GM23338 (cell line): Measurements from ENCODE around the gene SMARCD2. TPM values are rescaled to one million over a fixed set of nuclear protein-coding genes. Genes with fewer than 3 reads are reported as not detected.

Experiments used
- ATAC-seq: fragments of 200-7000 bp; cut with Tn5 transposase; 3 replicates; pipeline ENCODE4 v1.9.1; 2020
- DNase-seq: peaks from one replicate; pipeline ENCODE4 v3.0.0-alpha.2; 2015; ENCODE audit warnings: low spot score
- H2AFZ ChIP-seq: fragments of 200-600 bp; sonication (generic); 2 replicates; pipeline ENCODE4 v1.8.0; 2016; ENCODE audit warnings: antibody characterized with exemption, mild to moderate bottlenecking, moderate library complexity
- H3F3A ChIP-seq: fragments of 200-600 bp; sonication (generic); replicated peaks from 2 replicates; pipeline ENCODE4 v1.8.0; 2017; ENCODE audit warnings: antibody characterized with exemption, mixed run types, low read depth
- H3K27ac ChIP-seq: fragments of 200-600 bp; sonication (generic); 2 replicates; pipeline ENCODE4 v1.6.1; 2016; ENCODE audit warnings: low read depth
- H3K27me3 ChIP-seq: fragments of 200-600 bp; sonication (generic); 2 replicates; pipeline ENCODE4 v1.8.0; 2016; ENCODE audit warnings: mild to moderate bottlenecking, mixed run types, moderate library complexity; ENCODE audit not compliant: insufficient read depth
- H3K36me3 ChIP-seq: fragments of 200-600 bp; sonication (generic); 2 replicates; pipeline ENCODE4 v1.8.0; 2016; ENCODE audit warnings: mild to moderate bottlenecking; ENCODE audit not compliant: insufficient read depth
- H3K4me1 ChIP-seq: fragments of 200-600 bp; sonication (generic); 2 replicates; pipeline ENCODE4 v1.8.0; 2016; ENCODE audit warnings: mild to moderate bottlenecking, moderate library complexity; ENCODE audit not compliant: insufficient read depth
- H3K4me2 ChIP-seq: fragments of 200-600 bp; sonication (generic); 2 replicates; pipeline ENCODE4 v1.7.1; 2017; ENCODE audit warnings: mixed run types
- H3K4me3 ChIP-seq: fragments of 200-600 bp; sonication (generic); 2 replicates; pipeline ENCODE4 v1.6.1; 2016; ENCODE audit warnings: mixed run types
- H3K79me2 ChIP-seq: fragments of 200-600 bp; sonication (generic); replicated peaks from 2 replicates; pipeline ENCODE4 v1.8.0; 2017; ENCODE audit warnings: mild to moderate bottlenecking; ENCODE audit not compliant: insufficient read depth
- H3K9me2 ChIP-seq: fragments of 200-600 bp; sonication (generic); 2 replicates; pipeline ENCODE4 v1.8.0; 2017; ENCODE audit not compliant: insufficient read depth
- H4K20me1 ChIP-seq: fragments of 200-600 bp; sonication (generic); replicated peaks from 2 replicates; pipeline ENCODE4 v1.8.0; 2017; ENCODE audit warnings: mild to moderate bottlenecking; ENCODE audit not compliant: insufficient read depth
- H3K27ac Mint-ChIP-seq: 2 replicates; pipeline ENCODE4 v1.8.0; 2020; ENCODE audit warnings: inconsistent platforms, mild to moderate bottlenecking, moderate library complexity, mixed read lengths
- H3K27me3 Mint-ChIP-seq: 3 replicates; pipeline ENCODE4 v1.8.0; 2022; ENCODE audit warnings: low read depth, mild to moderate bottlenecking, moderate library complexity, mixed read lengths, inconsistent platforms; ENCODE audit not compliant: insufficient read depth, poor library complexity
- H3K36me3 Mint-ChIP-seq: 3 replicates; pipeline ENCODE4 v1.8.0; 2021; ENCODE audit warnings: low read depth, mild to moderate bottlenecking, inconsistent platforms, moderate library complexity, mixed read lengths
- H3K4me1 Mint-ChIP-seq: 3 replicates; pipeline ENCODE4 v1.8.0; 2020; ENCODE audit warnings: mild to moderate bottlenecking, inconsistent platforms, mixed read lengths
- H3K4me3 Mint-ChIP-seq: 3 replicates; pipeline ENCODE4 v1.8.0; 2021; ENCODE audit warnings: moderate library complexity, mild to moderate bottlenecking, inconsistent platforms, mixed read lengths
- H3K9me3 Mint-ChIP-seq: 3 replicates; pipeline ENCODE4 v1.8.0; 2020; ENCODE audit warnings: moderate library complexity, mild to moderate bottlenecking, inconsistent platforms, mixed read lengths
- ETS1 ChIP-seq: IDR thresholded peaks from 2 replicates; pipeline ENCODE4 v1.6.1; 2016; ENCODE audit warnings: antibody characterized with exemption
- EZH2phosphoT487 ChIP-seq: fragments of 200-600 bp; sonication (generic); IDR thresholded peaks from one replicate; pipeline ENCODE4 v1.8.1; 2018; ENCODE audit warnings: antibody characterized with exemption; ENCODE audit not compliant: unreplicated experiment
- JUNB ChIP-seq: IDR thresholded peaks from one replicate; pipeline ENCODE4 v1.6.1; 2016; ENCODE audit warnings: antibody characterized with exemption; ENCODE audit not compliant: unreplicated experiment
- POLR2AphosphoS5 ChIP-seq: IDR thresholded peaks from 2 replicates; pipeline ENCODE4 v1.6.1; 2016; ENCODE audit warnings: antibody characterized with exemption, low read depth
- REST ChIP-seq: IDR thresholded peaks from one replicate; pipeline ENCODE4 v1.6.1; 2018; ENCODE audit warnings: antibody characterized with exemption; ENCODE audit not compliant: unreplicated experiment
- STAT1 ChIP-seq: IDR thresholded peaks from one replicate; pipeline ENCODE4 v1.6.1; 2016; ENCODE audit warnings: antibody characterized with exemption; ENCODE audit not compliant: unreplicated experiment
- ZNF331 ChIP-seq: fragments of 250-450 bp; sonication (Bioruptor Pico); IDR thresholded peaks from 2 replicates; pipeline ENCODE4 v1.5.0; 2020; ENCODE audit warnings: low read depth, mild to moderate bottlenecking, moderate library complexity
- polyA plus RNA-seq: library from polyadenylated mRNA; unstranded; fragments of >200 nt; fragmentation: Nextera tagmentation; extraction: Ambion mirVana; gene quantifications from 2 replicates; pipeline ENCODE4 v1.2.1, GENCODE V29; 2016
- total RNA-seq: library from RNA; depleted of rRNA; stranded (reverse); fragments of >200 nt; shearing (Covaris generic); gene quantifications from 2 replicates; pipeline ENCODE4 v1.2.3, GENCODE V29; 2014

SMARCD2 gene
- total and polyA plus RNA-seq, 2 experiments from 2014 or later = 36.4 to 133 TPM

DNA sequence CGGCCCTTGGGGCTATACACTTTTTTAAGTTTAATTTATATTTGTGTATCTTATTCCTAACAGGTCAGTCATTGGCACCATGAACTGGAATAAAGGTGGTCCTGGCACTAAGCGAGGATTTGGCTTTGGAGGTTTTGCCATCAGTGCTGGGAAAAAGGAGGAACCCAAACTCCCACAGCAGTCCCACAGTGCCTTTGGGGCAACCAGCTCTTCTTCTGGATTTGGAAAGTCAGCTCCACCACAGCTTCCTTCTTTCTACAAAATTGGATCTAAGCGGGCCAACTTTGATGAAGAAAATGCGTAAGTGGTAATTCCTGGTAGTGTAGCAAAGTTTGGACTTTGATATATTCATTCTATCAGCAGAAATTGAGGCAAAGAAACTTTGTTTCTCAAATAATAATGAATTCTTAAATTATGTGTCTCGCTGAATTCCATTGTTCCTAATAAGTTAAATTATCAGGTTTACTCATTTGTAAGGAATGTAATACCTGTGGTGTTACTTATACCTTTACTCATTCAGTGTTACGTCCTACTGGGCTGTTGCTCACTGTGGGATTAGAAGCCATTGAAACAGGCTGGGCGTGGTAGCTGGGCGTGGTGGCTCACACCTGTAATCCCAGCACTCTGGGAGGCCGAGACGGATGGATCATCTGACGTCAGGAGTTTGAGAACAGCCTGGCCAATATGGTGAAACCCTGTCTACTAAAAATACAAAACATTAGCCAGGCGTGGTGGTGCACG lies 55.3 kb downstream of the SMARCD2 start:
- peaks cover 99% of the 10 kb centered on the region for H3K79me2 ChIP-seq
- H3K4me2 ChIP-seq = no peak overlapping the region

GRCh38 chr17:63786117-63786516 lies 56.4 kb downstream of the SMARCD2 start:
- Histone ChIP-seq H4K20me1 (peaks cover 63% of the 10 kb centered on the region), H3K4me3 (no peak overlapping the region), H3K79me2 (peaks cover 99% of the 10 kb centered on the region), H3K4me2 (no peak overlapping the region), H3K27ac (no peak overlapping the region), H3K27me3 (no peaks in the 10 kb centered on the region), H3K36me3 (peaks cover 37% of the 10 kb centered on the region), H3F3A (0 out of 2 replicates have a peak, but pooled peaks cover 6% of the 10 kb centered on the region), H3K4me1 (no peaks in the 10 kb centered on the region), H3K9me2 (no peaks in the 10 kb centered on the region), H2AFZ (no peak overlapping the region)
- Mint-ChIP-seq H3K4me3 (no peak overlapping the region), H3K9me3 (no peaks in the 10 kb centered on the region; the same call in 2 of the 3 replicates), H3K36me3 (peaks cover 48% of the 10 kb centered on the region), H3K27me3 (no peaks in the 10 kb centered on the region), H3K4me1 (no peaks in the 10 kb centered on the region), H3K27ac (no peak overlapping the region)
- TF ChIP-seq REST = no peak
- DNase-seq (no peak), ATAC-seq (no peak)

More for the DNA sequence above, 55.3 kb downstream of the SMARCD2 start:
- Mint-ChIP-seq H3K27me3 (no peaks in the 10 kb centered on the region), H3K4me3 (no peak overlapping the region), H3K4me1 (no peaks in the 10 kb centered on the region), H3K36me3 (peaks cover 51% of the 10 kb centered on the region), H3K27ac (no peak overlapping the region), H3K9me3 (no peaks in the 10 kb centered on the region; the same call in 2 of the 3 replicates)
- Histone ChIP-seq H2AFZ (no peak overlapping the region), H3K27me3 (no peaks in the 10 kb centered on the region), H3F3A (0 out of 2 replicates have a peak, but pooled peaks cover 6% of the 10 kb centered on the region), H3K4me1 (no peaks in the 10 kb centered on the region), H3K36me3 (peaks cover 46% of the 10 kb centered on the region), H4K20me1 (peaks cover 55% of the 10 kb centered on the region), H3K27ac (no peak overlapping the region), H3K4me3 (no peak overlapping the region), H3K9me2 (no peaks in the 10 kb centered on the region)
- no peak for DNase-seq
- ATAC-seq = no peak
- no peak for TF ChIP-seq ETS1
- TF ChIP-seq ZNF331 (CRISPR knock-in tag) = no peak
- TF ChIP-seq EZH2phosphoT487 = no peak
- no peak for TF ChIP-seq POLR2AphosphoS5
- TF ChIP-seq STAT1 = no peak
- TF ChIP-seq JUNB = no peak
